PC-9 (cell line): ENCODE measurements around the gene DLG1. TPM values are rescaled to one million over a fixed set of nuclear protein-coding genes. Genes with fewer than 3 reads are reported as not detected.

Experiments
- BruUV-seq: library from RNA; stranded (reverse); fragments of 400-500 nt; replicated peaks from 2 replicates; lab custom pipeline; 2021; lab: Mats Ljungman, UMichigan
- CTCF ChIA-PET: fragments of 300-600 bp; sonication (Branson Sonifier 250); formaldehyde crosslinking; loops from one replicate; lab custom pipeline; 2022; ENCODE audit warnings: antibody characterized with exemption; lab: Charles Lee
- POLR2A ChIA-PET: fragments of 300-600 bp; sonication (Branson Sonifier 250); formaldehyde crosslinking; loops from one replicate; lab custom pipeline; 2022; ENCODE audit warnings: antibody characterized with exemption; ENCODE audit not compliant: unreplicated experiment; lab: Charles Lee
- DNase-seq, 2 experiments: peaks; one replicate each; pipeline versions ENCODE4 v3.0.0 to v3.0.0-alpha.2; 2015 to 2022; ENCODE audit warnings: mixed read lengths in 1 of 2
- H2AFZ ChIP-seq: fragments of 200-600 bp; sonication (generic); 2 replicates; pipeline ENCODE4 v1.8.1; 2017; ENCODE audit warnings: antibody characterized with exemption
- H3F3A ChIP-seq: fragments of 200-600 bp; sonication (generic); 2 replicates; pipeline ENCODE4 v1.8.1; 2017; ENCODE audit warnings: antibody characterized with exemption, mild to moderate bottlenecking, low read depth; ENCODE audit not compliant: insufficient read depth
- H3K27ac ChIP-seq: fragments of 200-600 bp; sonication (generic); 2 replicates; pipeline ENCODE4 v1.6.1; 2016; ENCODE audit warnings: mixed run types
- H3K27me3 ChIP-seq: fragments of 200-600 bp; sonication (generic); 2 replicates; pipeline ENCODE4 v1.6.1; 2016; ENCODE audit warnings: low read depth, mixed run types; ENCODE audit not compliant: insufficient read depth
- H3K36me3 ChIP-seq: fragments of 200-600 bp; sonication (generic); 2 replicates; pipeline ENCODE4 v1.6.1; 2016; ENCODE audit warnings: low read depth, mixed run types
- H3K4me1 ChIP-seq: fragments of 200-600 bp; sonication (generic); replicated peaks from 2 replicates; pipeline ENCODE4 v1.6.1; 2016; ENCODE audit warnings: mixed run types; ENCODE audit not compliant: insufficient read depth
- H3K4me2 ChIP-seq: fragments of 200-600 bp; sonication (generic); 2 replicates; pipeline ENCODE4 v1.6.1; 2017; ENCODE audit warnings: mixed run types
- H3K4me3 ChIP-seq: fragments of 200-600 bp; sonication (generic); 2 replicates; pipeline ENCODE4 v1.6.1; 2016; ENCODE audit warnings: mixed run types
- H3K79me2 ChIP-seq: fragments of 200-600 bp; sonication (generic); 2 replicates; pipeline ENCODE4 v1.6.1; 2017; ENCODE audit warnings: low read depth, mixed run types
- H3K9me2 ChIP-seq: fragments of 200-600 bp; sonication (generic); 2 replicates; pipeline ENCODE4 v1.8.1; 2017; ENCODE audit warnings: mild to moderate bottlenecking; ENCODE audit not compliant: insufficient read depth
- H3K9me3 ChIP-seq: fragments of 200-600 bp; sonication (generic); 2 replicates; pipeline ENCODE4 v1.8.1; 2016; ENCODE audit warnings: low read depth; ENCODE audit not compliant: insufficient read depth
- H4K20me1 ChIP-seq: fragments of 200-600 bp; sonication (generic); 2 replicates; pipeline ENCODE4 v1.8.1; 2017; ENCODE audit not compliant: insufficient read depth
- CTCF ChIP-seq: fragments of 200-600 bp; sonication (generic); conservative IDR thresholded peaks from 2 replicates; pipeline ENCODE4 v1.6.1; 2017; ENCODE audit warnings: mixed run types, antibody characterized with exemption, mild to moderate bottlenecking, moderate library complexity
- EZH2 ChIP-seq: fragments of 200-600 bp; sonication (generic); IDR thresholded peaks from 2 replicates; pipeline ENCODE4 v1.8.0; 2017; ENCODE audit warnings: antibody characterized with exemption, low read depth
- intact Hi-C: fragments of 100-400 bp; cut with micrococcal nuclease; formaldehyde crosslinking; loops from one replicate; pipeline ENCODE4 v1.10.0; 2022; ENCODE audit not compliant: unreplicated experiment
- total RNA-seq: library from RNA; stranded (reverse); gene quantifications from 2 replicates; pipeline ENCODE4 v1.2.3, GENCODE V29; 2021

Gene DLG1
- total RNA-seq, 1 experiment from 2014 or later, result 201 TPM

GRCh38 chr3:197171481-197172067 lies 126.8 kb downstream of the DLG1 start:
- CTCF ChIA-PET, result no interaction called here
- POLR2A ChIA-PET, result no interaction called here
- peaks cover 76% of the 10 kb centered on the region for H4K20me1 ChIP-seq
- intact Hi-C loops, result no loop called here
- H3K4me3 ChIP-seq, result no peak overlapping the region
- H3K27ac ChIP-seq, result no peak overlapping the region
- no peaks in the 10 kb centered on the region for H3K9me2 ChIP-seq
- H2AFZ ChIP-seq, result no peak overlapping the region
- no peak overlapping the region for H3K4me2 ChIP-seq
- peaks cover 39% of the 10 kb centered on the region for H3F3A ChIP-seq
- peaks cover 29% of the 10 kb centered on the region for H3K36me3 ChIP-seq
- BruUV-seq, result no TSS peak
- H3K79me2 ChIP-seq, result peaks cover 82% of the 10 kb centered on the region
- no peaks in the 10 kb centered on the region for H3K27me3 ChIP-seq
- no peak for TF ChIP-seq CTCF
- no peak for TF ChIP-seq EZH2
- no peak for DNase-seq
- H3K4me1 ChIP-seq, result no peaks in the 10 kb centered on the region
- H3K9me3 ChIP-seq, result no peaks in the 10 kb centered on the region

DNA sequence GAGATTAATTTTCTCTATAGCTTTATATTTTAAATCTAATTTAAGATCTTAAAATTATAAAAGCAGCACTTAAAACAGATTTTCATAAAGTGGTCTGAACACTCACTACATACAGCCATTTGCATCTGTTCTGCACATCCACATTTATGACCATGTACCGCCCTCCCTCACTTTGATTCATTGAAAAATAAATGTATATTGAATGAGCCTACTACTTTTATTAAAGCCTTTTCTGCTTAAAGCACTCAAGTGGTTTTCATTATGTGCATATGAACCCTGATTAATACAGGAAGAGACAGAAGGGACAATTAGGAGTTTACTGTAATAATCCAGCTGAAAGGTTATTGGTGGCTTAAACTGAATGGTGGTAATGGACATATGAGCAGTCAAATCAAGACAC lies 129.4 kb downstream of the DLG1 start:
- POLR2A ChIA-PET, result no interaction called here
- CTCF ChIA-PET, result no interaction called here
- no TSS peak for BruUV-seq

DNA sequence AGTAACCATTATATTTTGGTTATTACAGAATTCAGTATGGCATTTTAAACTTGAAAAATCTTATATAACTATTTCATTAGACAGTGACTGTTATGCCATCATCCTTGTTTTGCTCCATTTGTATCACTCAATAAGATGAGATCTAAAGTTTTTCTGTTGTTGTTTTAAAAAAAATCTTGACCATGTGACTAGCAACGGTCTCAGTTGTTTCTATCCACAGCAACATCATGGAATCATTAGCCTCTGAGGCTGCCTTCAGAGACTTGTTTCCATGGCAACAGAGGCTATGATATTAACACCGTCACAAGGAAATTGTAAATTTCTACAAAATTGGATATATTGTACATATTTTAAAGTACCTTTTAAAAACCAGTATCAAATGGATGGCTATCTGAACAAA lies 129.8 kb downstream of the DLG1 start:
- ChIA-PET CTCF (no interaction called here), POLR2A (no interaction called here)
- H3K4me3 ChIP-seq, result no peak overlapping the region
- BruUV-seq, result no TSS peak
- no peaks in the 10 kb centered on the region for H3K9me2 ChIP-seq
- no peak overlapping the region for H3K4me2 ChIP-seq
- H3K36me3 ChIP-seq, result peaks cover 33% of the 10 kb centered on the region; the same call in 1 of the 2 replicates
- peaks cover 79% of the 10 kb centered on the region for H4K20me1 ChIP-seq
- intact Hi-C loops, result no loop called here
- H3K79me2 ChIP-seq, result peaks cover 74% of the 10 kb centered on the region
- no peak overlapping the region for H2AFZ ChIP-seq
- no peaks in the 10 kb centered on the region for H3K4me1 ChIP-seq
- H3K9me3 ChIP-seq, result no peaks in the 10 kb centered on the region
- peaks cover 30% of the 10 kb centered on the region for H3F3A ChIP-seq
- no peak overlapping the region for H3K27ac ChIP-seq
- DNase-seq, result no peak
- H3K27me3 ChIP-seq, result no peaks in the 10 kb centered on the region
- TF ChIP-seq EZH2, result no peak
- TF ChIP-seq CTCF, result no peak

More for the DNA sequence above, 129.4 kb downstream of the DLG1 start:
- Histone ChIP-seq H3K27me3 (no peaks in the 10 kb centered on the region), H3K79me2 (peaks cover 74% of the 10 kb centered on the region), H3K9me2 (no peaks in the 10 kb centered on the region), H3K36me3 (peaks cover 33% of the 10 kb centered on the region; the same call in 1 of the 2 replicates), H3K4me1 (no peaks in the 10 kb centered on the region), H3K4me2 (no peak overlapping the region), H3K27ac (no peak overlapping the region), H3K4me3 (no peak overlapping the region), H3K9me3 (no peaks in the 10 kb centered on the region), H3F3A (peaks cover 26% of the 10 kb centered on the region), H2AFZ (no peak overlapping the region), H4K20me1 (peaks cover 79% of the 10 kb centered on the region)
- intact Hi-C loops, result no loop called here
- TF ChIP-seq CTCF (no peak), EZH2 (no peak)
- no peak for DNase-seq
